WTC11 (cell line): Measurements from ENCODE around the gene COA8.

ENCODE experiments used
- AR ChIP-seq: fragments of 250-450 bp; sonication (Bioruptor Pico); IDR thresholded peaks from 2 replicates; pipeline ENCODE4 v1.9.0; 2021; ENCODE audit warnings: mild to moderate bottlenecking
- CTCF ChIP-seq: fragments of 200-600 bp; IDR thresholded peaks from 2 replicates; pipeline ENCODE4 v1.8.0; 2022; ENCODE audit warnings: antibody characterized with exemption
- MAX ChIP-seq: sonication (generic); formaldehyde crosslinking; IDR thresholded peaks from 2 replicates; pipeline ENCODE4 v1.8.0; 2022; ENCODE audit warnings: mild to moderate bottlenecking, missing genetic modification reagents
- MXD4 ChIP-seq: fragments of 250-450 bp; sonication (Bioruptor Pico); IDR thresholded peaks from 2 replicates; pipeline ENCODE4 v1.8.0; 2021; ENCODE audit warnings: mild to moderate bottlenecking, moderate library complexity, borderline replicate concordance
- MYBL2 ChIP-seq: sonication (generic); formaldehyde crosslinking; IDR thresholded peaks from 2 replicates; pipeline ENCODE4 v1.8.1; 2023; ENCODE audit warnings: mild to moderate bottlenecking, moderate library complexity, missing genetic modification reagents
- RELA ChIP-seq: sonication (generic); formaldehyde crosslinking; IDR thresholded peaks from 2 replicates; pipeline ENCODE4 v1.8.1; 2022; ENCODE audit warnings: missing genetic modification reagents, mild to moderate bottlenecking, borderline replicate concordance
- SMAD4 ChIP-seq: sonication (generic); formaldehyde crosslinking; IDR thresholded peaks from 2 replicates; pipeline ENCODE4 v1.8.0; 2022; ENCODE audit warnings: mild to moderate bottlenecking, missing genetic modification reagents
- TEAD4 ChIP-seq: sonication (generic); formaldehyde crosslinking; IDR thresholded peaks from 2 replicates; pipeline ENCODE4 v1.8.0; 2022; ENCODE audit warnings: mild to moderate bottlenecking, missing genetic modification reagents
- TP53 ChIP-seq: sonication (generic); formaldehyde crosslinking; IDR thresholded peaks from 2 replicates; pipeline ENCODE4 v1.8.1; 2023; ENCODE audit warnings: mild to moderate bottlenecking, missing genetic modification reagents
- ZBTB21 ChIP-seq: sonication (generic); formaldehyde crosslinking; IDR thresholded peaks from 2 replicates; pipeline ENCODE4 v1.8.1; 2023; ENCODE audit warnings: mild to moderate bottlenecking, missing genetic modification reagents, borderline replicate concordance
- ZNF121 ChIP-seq: sonication (generic); formaldehyde crosslinking; IDR thresholded peaks from 2 replicates; pipeline ENCODE4 v1.8.0; 2023; ENCODE audit warnings: missing genetic modification reagents
- ZNF138 ChIP-seq: sonication (generic); formaldehyde crosslinking; conservative IDR thresholded peaks from 2 replicates; pipeline ENCODE4 v1.8.1; 2022; ENCODE audit warnings: mild to moderate bottlenecking, moderate library complexity, missing genetic modification reagents
- ZNF512 ChIP-seq: sonication (generic); formaldehyde crosslinking; IDR thresholded peaks from 2 replicates; pipeline ENCODE4 v1.8.1; 2022; ENCODE audit warnings: missing genetic modification reagents, borderline replicate concordance

GRCh38 chr14:103551338-103551762 lies 11.4 kb upstream of the COA8 start:
- TF ChIP-seq SMAD4 (CRISPR knock-in tag) (no peak), CTCF (no peak), RELA (CRISPR knock-in tag) (no peak), MYBL2 (no peak), TEAD4 (CRISPR knock-in tag) (no peak), AR (CRISPR knock-in tag) (no peak), ZNF121 (CRISPR knock-in tag) (no peak), ZNF138 (CRISPR knock-in tag) (no peak), MAX (CRISPR knock-in tag) (no peak), MXD4 (CRISPR knock-in tag) (no peak), ZBTB21 (no peak), TP53 (CRISPR knock-in tag) (no peak), ZNF512 (CRISPR knock-in tag) (no peak)
